HAP-1 (cell line): ENCODE measurements around the gene ELAVL3.

Source experiments
- DNase-seq, 2 experiments: peaks; one replicate each; pipeline ENCODE4 v3.0.0-alpha.2; 2016 to 2020; ENCODE audit warnings: low spot score in 2 of 2
- H3K27me3 ChIP-seq: fragments of 250-450 bp; sonication (Bioruptor Pico); 2 replicates; pipeline ENCODE4 v1.5.1; 2020; ENCODE audit warnings: low read depth, mild to moderate bottlenecking, moderate library complexity
- H3K36me3 ChIP-seq: fragments of 250-450 bp; sonication (Bioruptor Pico); replicated peaks from 2 replicates; pipeline ENCODE4 v1.5.1; 2020; ENCODE audit warnings: mild to moderate bottlenecking
- H3K4me1 ChIP-seq: fragments of 250-450 bp; sonication (Bioruptor Pico); 2 replicates; pipeline ENCODE4 v1.5.1; 2020; ENCODE audit warnings: mild to moderate bottlenecking
- H3K4me3 ChIP-seq: fragments of 250-450 bp; sonication (Bioruptor Pico); 2 replicates; pipeline ENCODE4 v1.5.1; 2020; ENCODE audit warnings: mild to moderate bottlenecking, moderate library complexity
- H3K9me3 ChIP-seq: fragments of 250-450 bp; sonication (Bioruptor Pico); 2 replicates; pipeline ENCODE4 v1.5.1; 2020; ENCODE audit warnings: mild to moderate bottlenecking, moderate library complexity
- in situ Hi-C: fragments of 300-500 bp; cut with MboI; formaldehyde crosslinking; loops from 3 replicates; pipeline ENCODE4 v1.14.3; 2020; ENCODE audit warnings: low sequenced_read_pairs, inconsistent platforms, mixed read lengths

The ELAVL3 gene

DNA sequence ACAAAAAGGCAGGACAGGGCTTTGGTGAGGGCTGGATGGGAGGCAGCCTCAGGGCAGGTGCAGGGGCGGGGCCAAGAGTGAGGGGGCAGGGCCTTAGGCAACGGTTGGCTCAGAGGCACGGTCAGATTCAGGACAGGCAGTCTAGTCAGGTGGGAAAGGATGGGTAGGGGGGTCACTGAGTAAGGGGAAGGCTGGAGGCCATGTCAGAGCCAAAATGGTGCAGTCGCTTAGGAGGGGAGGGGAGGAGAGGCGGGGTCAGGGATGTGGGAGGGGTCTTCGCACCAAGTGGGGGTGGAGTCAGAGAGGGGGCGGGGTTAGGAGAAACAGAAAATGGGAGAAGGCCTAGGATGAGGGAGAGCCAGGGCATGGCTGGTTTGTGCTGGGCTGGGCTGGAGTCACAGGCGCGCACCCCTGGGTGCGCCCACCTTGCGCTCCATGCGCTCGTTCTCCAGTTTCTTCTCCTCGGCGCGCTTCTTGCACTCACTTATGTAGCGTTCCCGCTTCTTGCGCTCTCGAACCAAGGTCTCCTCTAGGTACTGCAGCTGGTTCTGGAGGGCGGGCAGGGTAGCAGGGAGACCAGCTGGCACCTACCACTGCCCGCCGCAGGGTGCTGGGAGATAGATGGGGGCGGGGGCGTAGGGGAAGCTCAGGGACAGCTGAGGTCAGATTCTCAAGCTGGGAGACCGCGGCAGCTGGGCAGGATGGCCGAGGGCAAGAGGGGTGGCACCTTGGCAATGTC lies 55.0 kb downstream of the ELAVL3 start:
- in situ Hi-C loops: no loop called here
- no peak overlapping the region for H3K4me3 ChIP-seq
- H3K36me3 ChIP-seq: no peaks in the 10 kb centered on the region
- H3K4me1 ChIP-seq: no peaks in the 10 kb centered on the region
- H3K9me3 ChIP-seq: no peaks in the 10 kb centered on the region
- DNase-seq: peak in 1 of 2 experiments; percentile 48
- H3K27me3 ChIP-seq: no peaks in the 10 kb centered on the region; the same call in 1 of the 2 replicates

DNA sequence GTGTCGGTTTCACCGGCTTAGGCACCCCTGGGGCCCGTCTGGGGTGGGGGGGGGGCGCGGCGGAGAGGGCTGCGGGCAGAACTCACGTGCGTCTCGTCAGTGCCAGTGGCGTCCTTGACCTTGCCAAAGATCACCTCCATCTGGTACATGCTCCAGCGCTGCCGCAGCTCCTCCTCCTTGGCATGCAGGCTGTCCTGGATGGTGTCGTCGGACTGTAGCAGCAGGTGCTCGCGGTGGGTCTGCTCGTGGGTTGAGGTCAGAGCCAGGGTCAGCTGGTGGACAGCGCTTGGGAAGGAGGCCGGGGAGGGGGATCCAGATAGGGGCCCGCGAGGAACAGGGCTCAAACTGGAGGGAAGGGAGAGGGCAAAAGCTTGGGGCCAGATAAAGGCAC lies 57.1 kb downstream of the ELAVL3 start:
- H3K4me1 ChIP-seq: no peaks in the 10 kb centered on the region
- H3K27me3 ChIP-seq: peaks cover 16% of the 10 kb centered on the region
- H3K4me3 ChIP-seq: no peak overlapping the region
- no peaks in the 10 kb centered on the region for H3K36me3 ChIP-seq
- H3K9me3 ChIP-seq: no peaks in the 10 kb centered on the region
- no peak for DNase-seq
- in situ Hi-C loops: no loop called here

DNA sequence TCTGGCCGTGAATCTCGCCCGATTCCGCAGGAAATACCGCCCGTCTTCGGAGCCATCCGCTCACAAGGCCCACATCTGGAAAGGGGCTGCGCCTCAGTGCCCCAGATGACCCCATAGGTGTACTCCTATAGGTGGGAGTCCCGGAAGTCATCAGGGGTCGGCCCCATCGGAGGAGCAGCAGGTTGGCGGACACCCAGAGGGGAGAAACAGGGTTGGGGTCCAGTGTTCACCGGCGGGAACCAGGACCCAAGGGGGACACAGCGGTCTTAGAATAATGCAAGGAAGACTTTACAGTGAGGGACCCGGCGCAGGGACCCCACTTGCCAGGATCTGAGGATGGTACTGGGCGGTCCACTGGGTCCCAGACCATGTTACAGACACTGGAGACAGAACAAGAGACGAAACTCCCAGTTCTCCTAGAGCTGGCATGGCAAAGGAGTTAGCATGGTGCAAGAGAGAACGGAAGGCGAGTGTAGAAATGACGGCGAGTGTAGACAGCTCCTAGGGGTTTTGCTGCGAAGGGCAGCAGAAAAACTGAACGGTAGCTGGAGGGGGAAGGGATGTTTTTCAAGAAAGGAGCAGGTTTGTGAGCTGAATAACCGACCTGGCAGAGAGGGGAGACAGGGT lies 57.6 kb downstream of the ELAVL3 start:
- H3K9me3 ChIP-seq: no peaks in the 10 kb centered on the region
- no peaks in the 10 kb centered on the region for H3K4me1 ChIP-seq
- in situ Hi-C loops: no loop called here
- H3K36me3 ChIP-seq: no peaks in the 10 kb centered on the region
- H3K27me3 ChIP-seq: peaks cover 21% of the 10 kb centered on the region
- DNase-seq: no peak
- H3K4me3 ChIP-seq: no peak overlapping the region

DNA sequence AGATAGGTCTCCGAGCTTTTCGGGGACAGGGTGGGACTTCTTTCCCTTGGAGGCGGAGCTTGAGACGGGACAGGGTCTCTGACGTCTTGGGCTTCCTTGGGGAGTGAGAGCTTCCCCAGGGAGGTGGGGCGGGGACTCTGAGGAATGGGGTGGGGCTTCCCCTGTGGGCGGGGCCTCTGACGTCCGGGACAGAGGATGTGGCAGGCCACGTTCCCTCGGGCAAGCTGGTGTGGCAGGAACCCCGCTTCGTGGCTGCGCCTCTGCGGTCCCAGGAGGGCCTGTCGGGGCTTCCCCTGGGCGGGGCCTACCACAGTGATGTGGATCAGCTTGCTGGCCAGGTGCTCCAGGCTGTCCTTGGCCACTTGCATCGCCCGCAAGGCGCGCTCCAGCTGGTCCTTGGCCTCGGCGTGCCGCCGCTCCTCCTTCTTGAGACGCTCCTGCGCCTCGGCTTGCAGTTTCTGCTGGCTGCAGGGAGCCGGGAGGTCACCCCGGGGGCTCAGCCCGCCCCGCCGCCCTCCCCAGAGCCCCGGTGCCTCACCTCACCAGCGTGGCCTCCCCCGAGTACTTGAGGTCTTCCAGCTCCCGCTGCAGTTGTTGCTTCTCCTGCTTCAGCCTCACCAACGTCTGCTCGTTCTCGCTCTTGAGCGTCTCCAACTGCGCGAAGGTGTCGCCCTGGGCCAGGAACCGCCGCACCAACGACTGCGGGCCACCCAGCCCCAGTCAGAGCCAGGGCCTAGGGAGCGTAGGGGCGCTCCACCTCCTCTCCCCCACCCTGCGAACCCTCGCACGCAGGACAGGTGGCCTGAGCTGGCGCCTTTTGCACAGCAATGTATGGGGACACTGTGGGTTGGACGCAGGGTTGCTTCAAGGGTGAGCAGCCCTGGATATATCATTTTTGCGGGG lies 58.4 kb downstream of the ELAVL3 start:
- no peaks in the 10 kb centered on the region for H3K9me3 ChIP-seq
- H3K4me3 ChIP-seq: no peak overlapping the region
- in situ Hi-C loops: no loop called here
- DNase-seq: peak in 1 of 2 experiments; percentile 38
- H3K36me3 ChIP-seq: no peaks in the 10 kb centered on the region
- no peaks in the 10 kb centered on the region for H3K4me1 ChIP-seq
- H3K27me3 ChIP-seq: peaks cover 27% of the 10 kb centered on the region

DNA sequence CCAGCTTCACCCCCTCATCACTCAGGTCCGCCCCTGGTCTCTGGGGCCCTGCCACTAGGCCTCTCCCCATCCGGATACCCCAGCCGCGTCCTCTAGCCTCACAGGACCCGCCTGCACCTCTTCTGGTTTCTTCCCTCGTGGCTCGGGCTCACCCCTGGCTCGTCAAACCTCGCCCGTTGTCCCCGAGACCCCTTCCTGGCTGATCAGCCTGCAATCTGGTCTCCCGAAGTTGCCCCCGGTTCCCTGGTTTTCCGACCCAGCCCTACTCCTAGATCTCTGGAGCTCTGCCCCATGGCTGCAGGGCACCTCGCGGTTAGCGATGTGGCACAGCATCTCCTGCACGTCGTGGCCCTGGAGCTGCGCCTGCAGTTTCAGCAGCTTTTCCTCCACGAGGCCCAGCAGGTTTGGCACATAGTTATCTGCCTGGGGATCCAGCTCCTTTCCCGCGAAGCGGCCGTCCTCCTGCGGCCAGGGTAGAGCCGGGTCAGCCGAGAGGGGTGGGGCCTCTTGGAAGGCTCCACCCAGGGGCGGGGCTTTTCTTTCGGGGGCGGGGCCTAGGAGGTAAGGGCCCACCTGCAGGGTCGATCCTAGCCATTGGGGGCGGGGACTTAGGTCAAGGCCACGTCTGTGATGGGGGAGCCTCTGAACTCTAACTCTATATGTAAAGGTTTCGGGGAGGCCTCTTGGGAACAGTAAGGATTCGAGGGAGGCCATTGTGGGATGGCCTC lies 59.3 kb downstream of the ELAVL3 start:
- in situ Hi-C loops: no loop called here
- no peak overlapping the region for H3K4me3 ChIP-seq
- H3K27me3 ChIP-seq: peaks cover 28% of the 10 kb centered on the region

DNA sequence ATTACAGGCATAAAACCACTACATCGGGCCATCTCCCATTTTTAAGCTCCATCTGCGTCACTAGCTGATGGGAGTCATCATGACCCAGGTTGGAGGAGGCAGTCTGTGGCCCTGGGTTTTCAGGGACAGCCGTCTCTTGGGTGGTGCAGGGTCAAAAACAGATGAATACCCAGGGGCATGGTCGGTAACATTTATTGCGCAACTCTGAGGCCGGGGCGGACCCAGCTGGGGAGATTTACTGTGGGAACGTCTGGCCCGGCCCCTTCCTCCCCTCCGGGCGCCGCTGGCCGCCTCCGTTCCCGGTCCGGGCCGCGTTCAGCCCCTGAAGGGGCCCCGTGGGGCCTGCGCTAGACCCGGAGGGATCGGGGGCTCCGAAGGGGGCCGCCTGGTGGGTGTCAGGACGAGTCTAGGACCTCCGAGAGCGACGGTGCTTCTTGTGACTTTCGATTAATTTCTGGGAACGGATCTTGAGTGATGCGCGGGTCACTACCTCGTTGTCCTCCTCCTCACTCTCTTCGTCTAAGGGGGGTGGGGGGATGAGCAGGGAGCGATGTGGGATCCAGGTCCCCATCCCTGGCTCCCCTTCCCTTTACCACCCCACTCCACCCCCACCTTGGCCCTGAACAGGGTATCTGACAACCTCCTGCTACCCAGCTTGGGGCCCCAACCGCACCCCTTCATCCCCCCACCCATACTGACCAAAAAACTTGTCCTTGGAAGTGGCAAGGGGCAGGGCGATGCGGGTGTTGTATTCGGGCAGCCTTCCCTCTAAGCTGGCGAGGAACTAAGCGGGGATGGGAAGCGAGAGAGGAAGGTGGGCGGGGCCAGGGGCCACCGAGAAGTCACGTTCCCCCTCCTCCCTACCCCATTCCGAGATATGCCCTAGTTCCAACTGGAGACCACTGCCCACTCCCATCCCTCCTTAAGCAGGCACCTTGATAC lies 60.1 kb downstream of the ELAVL3 start:
- Histone ChIP-seq H3K4me1 (no peaks in the 10 kb centered on the region), H3K36me3 (no peaks in the 10 kb centered on the region), H3K27me3 (peaks cover 28% of the 10 kb centered on the region), H3K4me3 (no peak overlapping the region), H3K9me3 (no peaks in the 10 kb centered on the region)
- in situ Hi-C loops: no loop called here
- peak in 1 of 2 experiments; percentile 42 for DNase-seq

More for the DNA sequence above, 59.3 kb downstream of the ELAVL3 start:
- H3K36me3 ChIP-seq: no peaks in the 10 kb centered on the region
- H3K9me3 ChIP-seq: no peaks in the 10 kb centered on the region
- H3K4me1 ChIP-seq: no peaks in the 10 kb centered on the region
- DNase-seq: peak in 1 of 2 experiments; percentile 30

DNA sequence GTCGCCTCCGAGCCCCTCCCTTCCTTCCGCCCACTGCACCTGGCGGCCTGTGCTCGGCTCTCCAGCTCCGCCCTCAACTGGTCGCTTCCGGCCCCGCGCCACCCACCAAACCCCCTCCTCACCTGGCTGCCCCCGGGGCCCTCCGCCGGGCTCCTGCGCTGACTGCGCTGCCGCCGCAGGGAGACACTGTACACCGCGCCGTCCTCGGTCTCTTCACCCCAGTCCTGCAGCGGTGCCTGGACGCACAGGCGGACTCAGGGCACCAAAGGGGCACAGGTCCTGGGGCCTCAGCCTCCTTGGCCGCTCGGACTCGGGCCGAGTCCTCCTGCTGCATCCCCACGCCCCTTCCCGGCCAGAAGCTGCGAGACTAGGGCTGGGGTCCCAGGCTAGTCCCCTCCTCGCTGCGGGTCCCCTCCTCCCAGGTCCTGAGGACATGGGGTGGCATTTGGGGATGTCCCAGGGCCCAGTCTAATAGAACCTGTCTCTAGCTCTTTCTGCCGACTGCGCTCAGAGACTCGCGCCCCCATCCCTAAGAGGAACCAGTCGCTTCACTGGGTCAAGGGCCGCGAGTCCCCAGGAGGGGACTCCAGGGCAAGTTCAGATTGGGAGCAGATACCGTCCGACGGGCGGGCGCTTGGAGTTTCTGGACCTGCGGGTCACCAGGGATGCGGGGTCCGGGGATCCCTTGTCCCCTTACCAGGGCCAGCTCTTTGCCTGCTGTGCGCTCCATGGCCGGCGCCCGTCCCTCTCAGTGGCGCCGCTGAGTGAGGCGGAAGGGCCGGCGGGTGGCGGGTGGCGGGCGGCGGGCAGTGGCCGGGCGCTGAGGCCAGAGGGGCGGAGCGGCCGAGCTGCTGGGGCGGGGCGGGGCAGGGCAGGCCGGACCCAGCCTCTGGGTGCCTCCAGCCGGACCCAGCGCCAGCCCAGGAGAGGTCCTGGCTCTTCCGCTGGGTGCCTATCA lies 62.0 kb downstream of the ELAVL3 start, which contains the start of gene RGL3:
RGL3 (minus strand) TSS at position 766 of the 958 bp plus-strand sequence; CDS start at position 730, 36 bp downstream.
- in situ Hi-C loops: no loop called here
- H3K36me3 ChIP-seq: no peaks in the 10 kb centered on the region
- H3K4me3 ChIP-seq: peak within 1 kb of the TSS; percentile 25
- H3K9me3 ChIP-seq: no peaks in the 10 kb centered on the region
- no peaks in the 10 kb centered on the region; the same call in 1 of the 2 replicates for H3K4me1 ChIP-seq
- DNase-seq: no peak
- H3K27me3 ChIP-seq: peaks cover 28% of the 10 kb centered on the region

DNA sequence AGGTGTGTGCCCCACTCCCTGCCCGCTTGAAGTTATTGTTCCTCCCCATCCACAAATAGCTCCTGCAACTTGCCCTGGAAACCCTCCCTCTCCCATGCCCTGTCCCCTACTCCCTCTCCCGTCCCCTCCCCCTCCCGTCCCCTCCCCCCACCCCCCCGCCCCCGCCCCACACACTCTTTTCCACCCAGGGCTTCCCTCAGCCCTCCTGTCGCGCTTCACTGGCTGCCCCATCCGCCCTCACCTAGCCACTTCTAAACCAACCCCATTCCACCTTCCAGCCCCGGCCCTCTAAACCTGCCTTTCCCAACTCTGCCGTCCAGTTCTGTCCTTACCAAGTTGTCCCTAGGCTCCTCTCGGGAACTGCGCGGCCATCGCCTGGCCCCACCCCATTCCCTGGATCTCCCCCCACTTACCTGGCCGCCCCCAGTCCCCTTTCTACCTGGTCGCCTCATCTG lies 62.7 kb downstream of the ELAVL3 start:
- Histone ChIP-seq H3K9me3 (no peaks in the 10 kb centered on the region), H3K4me1 (no peaks in the 10 kb centered on the region; the same call in 1 of the 2 replicates), H3K27me3 (peaks cover 28% of the 10 kb centered on the region), H3K4me3 (peak overlapping the region; percentile 25), H3K36me3 (no peaks in the 10 kb centered on the region)
- in situ Hi-C loops: no loop called here
- no peak for DNase-seq

DNA sequence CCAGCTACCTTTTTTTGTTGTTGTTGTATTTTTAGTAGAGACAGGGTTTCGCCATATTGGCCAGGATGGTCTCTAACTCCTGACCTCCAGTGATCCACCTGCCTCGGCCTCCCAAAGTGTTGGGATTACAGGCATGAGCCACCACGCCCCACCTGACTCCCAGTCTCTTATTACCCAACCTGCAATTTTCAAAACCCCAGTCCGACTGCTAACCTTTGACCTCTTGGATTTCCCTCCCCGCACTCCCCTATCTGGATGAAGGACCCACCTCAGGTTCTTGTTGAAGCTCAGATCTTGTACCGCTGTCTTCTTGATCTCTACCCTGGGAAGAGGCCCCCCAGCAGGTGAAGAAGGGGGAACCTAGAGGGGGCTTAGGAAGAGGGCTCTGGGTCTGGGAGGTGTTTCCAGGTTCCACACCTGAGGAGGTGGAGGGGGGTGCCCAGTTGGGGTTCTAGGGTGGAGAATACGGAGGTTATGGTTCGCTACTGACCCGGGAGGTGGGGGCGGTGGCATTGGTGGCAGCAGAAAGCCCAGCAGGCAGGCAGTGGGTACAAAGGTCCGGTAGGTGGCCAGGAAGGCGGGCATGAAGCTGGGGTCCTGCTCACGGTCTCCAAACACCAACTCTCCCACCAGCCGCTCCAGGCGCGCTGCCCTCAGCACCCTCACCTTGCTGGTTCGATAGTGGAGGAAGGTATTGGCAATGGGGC lies 64.3 kb downstream of the ELAVL3 start:
- Histone ChIP-seq H3K27me3 (peaks cover 28% of the 10 kb centered on the region), H3K36me3 (no peaks in the 10 kb centered on the region), H3K4me3 (no peak overlapping the region), H3K9me3 (no peaks in the 10 kb centered on the region), H3K4me1 (no peaks in the 10 kb centered on the region; the same call in 1 of the 2 replicates)
- in situ Hi-C loops: no loop called here
- DNase-seq: no peak

DNA sequence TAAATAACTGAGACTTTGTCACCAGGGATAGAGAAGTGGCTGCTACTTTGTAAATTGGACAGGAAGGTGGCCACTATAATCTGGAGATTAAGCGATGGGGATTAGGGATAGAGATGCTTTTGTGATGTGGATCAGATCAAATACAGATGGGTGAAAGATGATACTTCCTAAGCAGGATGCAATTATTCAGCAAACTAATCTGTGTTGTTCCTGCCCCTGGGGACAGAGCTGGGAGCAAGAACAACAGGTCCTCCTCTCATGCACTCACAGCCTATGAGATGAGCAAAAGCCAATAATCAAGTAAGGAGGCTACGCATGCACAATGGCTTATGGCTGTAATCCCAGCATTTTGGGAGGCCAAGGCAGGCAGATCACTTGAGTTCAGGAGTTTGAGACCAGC lies 66.3 kb downstream of the ELAVL3 start:
- no peak overlapping the region for H3K4me3 ChIP-seq
- no peaks in the 10 kb centered on the region; the same call in 1 of the 2 replicates for H3K4me1 ChIP-seq
- H3K9me3 ChIP-seq: no peaks in the 10 kb centered on the region
- in situ Hi-C loops: no loop called here
- H3K36me3 ChIP-seq: no peaks in the 10 kb centered on the region
- peak; percentile 76 to 86 for DNase-seq
- H3K27me3 ChIP-seq: peaks cover 18% of the 10 kb centered on the region

DNA sequence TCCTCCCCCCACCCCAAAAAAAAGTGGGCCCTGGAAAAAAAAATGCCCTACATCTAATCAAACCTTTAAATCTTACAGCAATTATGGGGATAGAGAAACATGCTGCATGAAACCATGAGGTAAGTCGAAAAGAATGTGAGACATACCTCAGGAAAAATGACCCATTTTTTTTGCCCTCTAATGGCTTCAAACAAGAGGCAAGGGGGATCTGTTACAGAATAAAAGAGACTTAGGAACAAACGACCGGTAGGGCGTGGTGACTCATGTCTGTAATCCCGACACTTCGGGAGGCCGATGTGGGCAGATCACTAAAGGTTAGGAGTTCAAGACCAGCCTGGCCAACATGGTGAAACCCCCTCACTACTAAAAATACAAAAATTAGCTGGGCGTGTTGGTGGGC lies 70.2 kb downstream of the ELAVL3 start:
- Histone ChIP-seq H3K9me3 (no peaks in the 10 kb centered on the region), H3K27me3 (0 out of 2 replicates have a peak, but pooled peaks cover 3% of the 10 kb centered on the region), H3K4me3 (no peak overlapping the region), H3K36me3 (no peaks in the 10 kb centered on the region), H3K4me1 (no peaks in the 10 kb centered on the region; the same call in 1 of the 2 replicates)
- no peak for DNase-seq
- in situ Hi-C loops: no loop called here
